Measurements from ENCODE around the gene PPDPF. TPM values are rescaled to one million over a fixed set of nuclear protein-coding genes. Genes with fewer than 3 reads are reported as not detected.
A peak's percentile ranks its signal among the peaks of the same experiment; 100 is the strongest.

The PPDPF gene
- total RNA-seq, 4 donors from 2014 or later: 35.8 to 200 (median 88.6) TPM

- Histone ChIP-seq H3K36me3 (no peaks in the 10 kb centered on the region), H3K4me1 (peaks cover 0 to 24% of the 10 kb centered on the region in 2 donors), H3K9me3 (no peaks in the 10 kb centered on the region), H3K27me3 (no peaks in the 10 kb centered on the region), H3K4me3 (no peak overlapping the region), H3K27ac (no peak overlapping the region)
- intact Hi-C loops (cut with DNase I; ENCODE audit: low total_unique reads): no loop called here
- TF ChIP-seq CTCF (IDR thresholded peaks at IDR 0.05): no peak
- no peak for TF ChIP-seq POLR2A (IDR thresholded peaks at IDR 0.05)
- no peak for DNase-seq
Measured at GRCh38 chr20:63517376-63518309, 2.9 kb upstream of the PPDPF start.

- TF ChIP-seq POLR2A (IDR thresholded peaks at IDR 0.05) (no peak), CTCF (IDR thresholded peaks at IDR 0.05) (no peak)
- intact Hi-C loops (cut with DNase I; ENCODE audit: low total_unique reads): no loop called here
- DNase-seq: peak in 1 of 2 donors; percentile 20
- Histone ChIP-seq H3K27me3 (no peaks in the 10 kb centered on the region), H3K4me3 (no peak overlapping the region), H3K9me3 (no peaks in the 10 kb centered on the region), H3K27ac (no peak overlapping the region), H3K4me1 (peaks cover 0 to 26% of the 10 kb centered on the region in 2 donors), H3K36me3 (no peaks in the 10 kb centered on the region)
Measured at GRCh38 chr20:63518351-63518861, 2.2 kb upstream of the PPDPF start.

- Histone ChIP-seq H3K4me1 (peaks cover 0 to 26% of the 10 kb centered on the region in 2 donors), H3K4me3 (peak overlapping the region; percentile 77 to 94), H3K36me3 (no peaks in the 10 kb centered on the region), H3K9me3 (no peaks in the 10 kb centered on the region), H3K27me3 (no peaks in the 10 kb centered on the region), H3K27ac (peak overlapping the region; percentile 90 to 93)
- intact Hi-C loops (cut with DNase I; ENCODE audit: low total_unique reads): no loop called here
- TF ChIP-seq POLR2A (IDR thresholded peaks at IDR 0.05) (no peak), CTCF (IDR thresholded peaks at IDR 0.05) (no peak)
- DNase-seq: peak in 1 of 2 donors; percentile 26
Measured at GRCh38 chr20:63518946-63519667, 1.5 kb upstream of the PPDPF start.

GRCh38 chr20:63519668-63520503 lies 679 bp upstream of the PPDPF start:
- peak; percentile 61 to 74 for DNase-seq

More at GRCh38 chr20:63519668-63520503, 679 bp upstream of the PPDPF start:
- Histone ChIP-seq H3K27me3 (no peaks in the 10 kb centered on the region), H3K27ac (peak overlapping the region; percentile 90 to 93), H3K9me3 (no peaks in the 10 kb centered on the region), H3K36me3 (no peaks in the 10 kb centered on the region), H3K4me3 (peak overlapping the region; percentile 77 to 94), H3K4me1 (peaks cover 0 to 26% of the 10 kb centered on the region in 2 donors)
- intact Hi-C loops (cut with DNase I; ENCODE audit: low total_unique reads): no loop called here
- no peak for TF ChIP-seq POLR2A (IDR thresholded peaks at IDR 0.05)
- peak in 1 of 4 experiments; percentile 28 for TF ChIP-seq CTCF (IDR thresholded peaks at IDR 0.05)

Measured in uterus (tissue), 4 donors.